IPS-NIHi7 (cell line): Measurements from ENCODE around the gene RNF8.
"Not testable (repeated sequence)": the region's sequence is repeated elsewhere in the genome, so short reads cannot be mapped to it uniquely, and the experiment has no call there.

Experiments
- DNase-seq: peaks from one replicate; pipeline ENCODE4 v3.0.0; 2012; ENCODE audit warnings: mixed read lengths; ENCODE audit errors: extremely low spot score

Gene RNF8, protein sequence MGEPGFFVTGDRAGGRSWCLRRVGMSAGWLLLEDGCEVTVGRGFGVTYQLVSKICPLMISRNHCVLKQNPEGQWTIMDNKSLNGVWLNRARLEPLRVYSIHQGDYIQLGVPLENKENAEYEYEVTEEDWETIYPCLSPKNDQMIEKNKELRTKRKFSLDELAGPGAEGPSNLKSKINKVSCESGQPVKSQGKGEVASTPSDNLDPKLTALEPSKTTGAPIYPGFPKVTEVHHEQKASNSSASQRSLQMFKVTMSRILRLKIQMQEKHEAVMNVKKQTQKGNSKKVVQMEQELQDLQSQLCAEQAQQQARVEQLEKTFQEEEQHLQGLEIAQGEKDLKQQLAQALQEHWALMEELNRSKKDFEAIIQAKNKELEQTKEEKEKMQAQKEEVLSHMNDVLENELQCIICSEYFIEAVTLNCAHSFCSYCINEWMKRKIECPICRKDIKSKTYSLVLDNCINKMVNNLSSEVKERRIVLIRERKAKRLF

GRCh38 chr6:37353761-37354525 is at the start of gene RNF8:
Gene RNF8, plus strand, starts transcription at chr6:37353983. Its CDS starts 182 bp downstream, at chr6:37354165.
- peak; percentile 100 for DNase-seq

GRCh38 chr6:37304766-37305165 is 49.0 kb upstream of the RNF8 start:
- no peak for DNase-seq

- DNase-seq, result no peak
These were observed 47.9 kb upstream of the RNF8 start for GRCh38 chr6:37305841-37306425.

DNA sequence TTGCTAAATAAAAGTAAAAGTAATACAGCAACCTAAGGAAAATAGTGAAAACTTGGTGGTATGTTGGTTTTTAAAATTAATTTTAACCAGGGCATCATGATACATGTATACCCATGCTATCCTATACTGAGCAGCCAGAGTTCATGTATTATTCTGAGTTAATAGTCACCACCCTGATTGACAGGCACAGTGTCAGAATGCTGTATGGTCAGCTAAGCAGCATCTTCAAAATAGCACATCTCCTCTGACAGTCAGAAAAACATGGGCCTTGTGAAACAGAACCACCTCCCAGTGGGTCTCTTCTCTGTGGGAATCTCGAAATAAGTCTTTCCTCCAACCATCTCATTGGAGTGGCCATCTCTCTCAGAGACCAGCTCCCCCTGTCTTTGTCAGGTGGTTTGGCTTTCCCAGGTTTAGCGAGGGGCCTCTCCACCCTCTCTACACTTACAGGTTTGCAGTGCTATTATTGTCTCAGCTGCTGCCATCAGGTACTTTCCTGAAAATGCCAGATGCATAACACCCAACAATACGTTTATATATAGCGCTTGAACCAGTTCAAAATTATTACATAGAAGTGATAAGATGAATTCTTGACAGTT is 47.1 kb upstream of the RNF8 start:
- DNase-seq, result peak; percentile 25

DNA sequence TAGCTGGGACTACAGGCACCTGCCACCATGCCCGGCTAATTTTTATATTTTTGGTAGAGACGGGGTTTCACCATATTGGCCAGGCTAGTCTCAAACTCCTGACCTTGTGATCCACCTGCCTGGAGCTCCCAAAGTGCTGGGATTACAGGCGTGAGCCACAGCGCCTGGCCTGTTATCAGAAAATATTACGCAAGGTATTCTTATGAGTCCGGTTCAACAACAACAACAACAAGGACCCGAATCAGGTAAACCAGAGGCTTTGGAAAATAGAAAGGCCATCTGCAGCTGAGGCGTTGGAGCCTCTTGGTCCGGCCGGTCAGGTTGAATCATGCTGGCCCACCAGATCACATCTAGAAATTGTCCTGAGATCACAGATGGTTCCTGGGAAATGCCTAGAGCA is 46.3 kb upstream of the RNF8 start:
- not testable (repeated sequence) for DNase-seq

- DNase-seq, result no peak
These were observed 45.5 kb upstream of the RNF8 start for GRCh38 chr6:37308069-37308815.

GRCh38 chr6:37309046-37309445 is 44.7 kb upstream of the RNF8 start:
- DNase-seq, result no peak

- no peak for DNase-seq
These were observed 44.1 kb upstream of the RNF8 start for GRCh38 chr6:37309692-37310091.

GRCh38 chr6:37310966-37311365 is 42.8 kb upstream of the RNF8 start:
- DNase-seq, result no peak

DNA sequence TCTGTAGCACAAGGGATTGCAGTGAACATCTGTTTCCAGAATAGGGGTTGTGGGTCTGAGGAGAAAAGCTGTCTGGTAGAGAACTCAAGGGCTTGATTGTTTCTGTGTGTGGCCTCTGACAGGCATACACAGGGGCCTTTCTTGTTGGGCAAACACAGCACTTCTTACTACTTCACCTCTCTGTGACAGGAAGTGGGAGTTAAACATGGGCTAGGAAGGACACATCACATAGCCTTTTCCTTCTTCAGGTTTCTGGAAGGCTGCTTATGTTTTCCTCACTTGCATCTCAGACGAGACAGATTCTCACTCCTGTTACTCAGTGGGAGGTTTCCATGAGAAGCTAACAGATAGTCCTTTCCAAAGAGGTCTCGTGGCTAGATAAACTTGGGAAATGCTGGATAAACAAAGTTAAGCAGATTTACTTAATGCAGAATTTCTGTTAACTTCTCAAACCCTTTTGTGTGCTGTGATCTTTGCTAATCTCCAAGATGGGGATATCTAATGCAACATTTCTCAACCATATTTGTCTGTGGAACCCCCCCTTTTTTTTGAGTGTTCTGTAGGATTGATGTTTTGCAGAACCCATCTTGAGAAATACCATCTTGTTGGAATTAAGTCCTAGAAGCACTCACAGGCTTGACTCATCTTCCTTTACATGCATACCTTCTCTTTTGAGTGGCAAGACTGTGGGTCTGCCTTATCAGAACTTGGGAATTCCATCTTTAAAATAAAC is 41.9 kb upstream of the RNF8 start:
- DNase-seq, result no peak

- no peak for DNase-seq
These were observed 39.9 kb upstream of the RNF8 start for GRCh38 chr6:37313723-37314486.

- DNase-seq, result peak; percentile 76
These were observed 39.2 kb upstream of the RNF8 start for GRCh38 chr6:37314487-37315156.

DNA sequence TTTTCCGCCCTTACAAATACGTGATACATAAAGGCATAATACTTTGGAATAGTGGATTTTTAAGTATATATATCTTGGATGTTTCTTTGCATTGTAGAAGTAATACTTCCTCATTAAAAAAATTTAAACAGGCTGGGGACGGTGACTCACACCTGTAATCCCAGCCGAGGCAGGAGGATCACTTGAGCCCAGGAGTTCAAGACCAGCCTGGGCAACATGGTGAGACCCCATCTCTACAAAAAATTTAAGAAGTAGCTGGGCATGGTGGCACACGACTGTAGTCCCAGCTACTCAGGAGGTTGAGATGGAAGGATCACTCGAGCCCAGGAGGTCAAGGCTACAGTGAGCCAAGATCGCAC is 38.6 kb upstream of the RNF8 start:
- no peak for DNase-seq

DNA sequence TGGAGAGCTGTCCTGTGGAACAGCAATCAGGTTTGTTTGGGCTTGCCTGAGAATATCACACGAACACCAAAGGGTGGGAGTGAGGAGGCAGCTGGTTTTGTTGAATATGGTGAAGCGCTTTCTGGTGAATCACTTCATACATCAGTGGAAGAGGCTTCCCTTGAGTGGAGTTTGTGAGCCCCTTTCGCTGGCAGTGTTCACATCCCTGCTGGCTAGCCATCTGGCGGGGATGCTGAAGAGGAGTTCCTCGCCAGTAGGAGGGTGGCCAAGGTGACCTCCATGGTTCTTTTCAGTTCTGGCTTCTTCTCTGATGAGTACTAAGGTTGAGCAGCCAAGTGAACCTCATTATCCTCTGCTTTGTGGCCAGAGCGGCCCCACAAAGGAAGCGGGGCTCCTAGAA is 37.7 kb upstream of the RNF8 start:
- DNase-seq, result no peak

DNA sequence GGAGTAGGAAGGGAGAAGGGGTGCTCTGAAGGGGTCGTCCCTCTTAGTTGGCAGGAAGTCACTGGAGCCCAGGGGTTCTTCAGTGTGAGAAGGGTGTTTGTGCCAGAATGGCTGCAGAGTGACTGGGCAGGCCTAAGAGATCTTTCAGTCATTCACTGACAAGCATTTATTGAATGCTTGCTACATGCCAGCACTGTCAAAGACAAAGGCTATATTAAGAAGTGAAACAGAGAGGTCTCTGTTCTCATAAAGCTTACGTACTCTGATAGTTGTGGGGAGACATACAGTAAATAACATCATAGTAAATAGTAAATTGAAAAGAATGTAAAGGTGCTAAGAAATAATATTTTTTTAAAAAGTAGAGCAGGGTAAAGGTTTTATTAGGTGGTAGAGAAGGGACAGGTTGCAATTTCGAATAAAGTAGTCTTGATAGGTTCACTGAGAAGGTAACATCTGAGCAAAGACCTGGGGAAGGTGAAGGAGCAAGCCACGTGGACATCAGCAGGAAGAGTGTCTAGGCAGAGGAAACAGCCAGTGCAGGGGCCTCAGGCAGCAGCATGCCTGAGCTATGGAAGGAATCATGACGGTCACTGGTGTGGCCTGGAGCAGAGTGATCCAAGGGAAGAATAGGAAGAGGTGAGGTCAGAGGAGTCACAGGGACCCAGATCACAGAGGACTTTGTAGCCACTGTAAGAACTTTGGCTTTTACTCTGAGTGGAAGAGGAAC is 36.3 kb upstream of the RNF8 start:
- no peak for DNase-seq

- no peak for DNase-seq
These were observed 34.6 kb upstream of the RNF8 start for GRCh38 chr6:37319156-37319555.

DNA sequence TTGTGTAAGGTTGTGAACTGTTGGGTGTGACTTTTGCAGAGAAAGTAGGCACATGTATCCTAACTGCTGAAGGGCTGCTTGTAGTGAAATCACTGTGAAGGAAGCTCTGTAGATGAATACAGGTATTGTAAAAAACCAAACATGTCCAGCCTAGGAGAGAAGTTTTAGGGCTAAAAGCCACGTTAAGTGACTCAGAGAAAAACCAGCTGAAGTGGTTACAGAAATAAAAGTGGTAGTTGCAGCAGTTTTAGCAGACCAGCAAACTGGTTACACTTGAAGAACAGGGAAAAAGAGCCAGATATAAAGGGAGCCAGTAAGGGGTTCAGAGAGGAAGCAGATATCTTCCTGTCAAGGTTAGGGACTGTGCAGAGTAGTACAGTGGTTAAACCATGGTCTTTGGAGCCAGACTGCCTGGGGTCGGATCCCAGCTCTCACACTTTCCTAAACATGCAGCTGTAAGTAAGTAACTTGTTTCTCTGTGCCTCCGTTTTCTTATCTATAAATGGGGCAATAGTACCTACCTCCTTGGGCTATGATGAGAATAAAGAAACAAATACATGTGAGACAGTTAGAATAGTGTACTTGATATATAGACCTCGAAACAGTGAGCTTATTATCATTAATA is 33.8 kb upstream of the RNF8 start:
- DNase-seq, result no peak

- DNase-seq, result no peak
These were observed 33.1 kb upstream of the RNF8 start for GRCh38 chr6:37320646-37321045.
